Measurements from ENCODE around the gene PDCD4. TPM values are rescaled to one million over a fixed set of nuclear protein-coding genes. Genes with fewer than 3 reads are reported as not detected.

The PDCD4 gene
- total and polyA plus RNA-seq, 2 of the 8 experiments (the other 6 are each of a cell fraction or from before 2014, with no cell fraction given), result 3.3 to 26.8 TPM

DNA sequence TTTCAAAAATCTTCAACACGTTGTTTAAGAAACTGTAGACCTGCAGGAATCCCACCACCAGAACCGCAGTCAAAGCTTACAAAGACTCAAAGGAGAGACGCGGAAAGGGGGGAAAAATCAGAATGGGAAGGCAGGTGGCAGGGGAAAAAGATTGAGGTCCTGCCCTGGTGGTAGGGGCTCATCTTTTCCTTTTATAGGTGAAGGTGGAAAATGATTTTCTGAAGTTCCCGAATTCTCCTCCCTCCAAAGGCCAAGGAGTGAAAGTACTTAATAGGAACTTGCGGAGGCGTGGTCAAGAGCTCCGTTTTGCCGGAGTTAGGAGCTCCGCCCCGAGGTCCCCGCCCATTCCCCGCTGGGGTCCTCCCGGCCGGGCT lies 46.5 kb downstream of the PDCD4 start:
- H3K9me3 ChIP-seq (ENCODE audit: insufficient read depth in 2 of 2, low read depth in 1 of 2, low read length in 1 of 2), result no peaks in the 10 kb centered on the region
- no peak overlapping the region for H2BK120ac ChIP-seq (replicated peaks; ENCODE audit: low read depth, low read length)
- H2BK5ac ChIP-seq (ENCODE audit: low read depth, low read length), result no peak overlapping the region; the same call in 1 of the 2 replicates
- 4% methylated on average over 14 of the region's 15 CpGs; no CpG with 5 or more reads in 1 of the 2 experiments for WGBS, 2 experiments (ENCODE audit: extremely low coverage in 1 of 2, insufficient coverage in 1 of 2, insufficient read length in 1 of 2, insufficient replicate concordance in 2 of 2, low coverage in 1 of 2, low lambda C conversion rate in 2 of 2, missing lambda C conversion rate in 1 of 2)
- H3K4me2 ChIP-seq (ENCODE audit: insufficient read depth in 1 of 2, low read depth in 2 of 2, low read length in 2 of 2), result peak overlapping the region; percentile 73 to 88
- H4K20me1 ChIP-seq (replicated peaks in 1 of 2; ENCODE audit: control insufficient read depth in 1 of 2, insufficient read depth in 2 of 2, low read length in 2 of 2), result no peaks in the 10 kb centered on the region
- ChIA-PET CTCF (ENCODE audit: partially characterized antibody) (interaction anchor here (0.8 to 2.7 kb wide), 6 partner anchors 9 to 317 kb away, joined by 3 to 6 read pairs (median 3); no protein-coding TSS in a partner anchor), POLR2A (ENCODE audit: partially characterized antibody) (interaction anchor here (0.7 to 2.2 kb wide), 10 partner anchors 8 to 354 kb away, joined by 3 to 9 read pairs (median 3); partner anchors contain the start of genes PDCD4 and RBM20)
- H3K27me3 ChIP-seq (replicated peaks in 1 of 4; ENCODE audit: control insufficient read depth in 3 of 4, extremely low read depth in 1 of 4, insufficient read depth in 3 of 4, low read length in 3 of 4), result no peaks in the 10 kb centered on the region
- no peaks in the 10 kb centered on the region; the same call in 1 of the 2 replicates for H3K23me2 ChIP-seq (ENCODE audit: low read depth, low read length)
- 0 out of 2 replicates have a peak overlapping the region, but pooled peaks have one; percentile 45 for H2AFZ ChIP-seq (ENCODE audit: low read length)
- TF ChIP-seq SIN3A (conservative IDR thresholded peaks at IDR 0.05 in 1 of 2, IDR thresholded peaks at IDR 0.05 in 1 of 2; ENCODE audit: low read depth in 1 of 2, low read length in 2 of 2), result 0 out of 4 replicates have a peak, but pooled peaks of 1 of the 2 experiments have one; percentile 37
- no peak for TF ChIP-seq NRF1 (IDR thresholded peaks at IDR 0.05; ENCODE audit: low read depth, low read length)
- H4K91ac ChIP-seq (replicated peaks; ENCODE audit: insufficient read length, low read length), result no peak overlapping the region
- H2AK5ac ChIP-seq (ENCODE audit: low read depth, low read length), result no peak overlapping the region
- no peak overlapping the region; the same call in 1 of the 2 replicates for H3K18ac ChIP-seq (ENCODE audit: extremely low read depth, low read length)
- no peaks in the 10 kb centered on the region for H3K36me3 ChIP-seq (ENCODE audit: control insufficient read depth in 2 of 4, insufficient read depth in 4 of 4, low read length in 3 of 4)
- H3K14ac ChIP-seq (ENCODE audit: insufficient read length), result no peak overlapping the region
- FAIRE-seq, result no peak
- peak overlapping the region in 3 of 4 experiments; percentile 51 to 91 (median 81); a peak in 4 of 7 replicates for H3K9ac ChIP-seq (replicated peaks in 1 of 4; ENCODE audit: extremely low read depth in 1 of 4, low read depth in 3 of 4, low read length in 3 of 4)
- peaks cover 0 to 7% (median 4%) of the 10 kb centered on the region in 4 experiments; a peak in 5 of 7 replicates for H3K4me1 ChIP-seq (replicated peaks in 1 of 4; ENCODE audit: control insufficient read depth in 3 of 4, insufficient read depth in 4 of 4, low read length in 3 of 4)
- H3K79me1 ChIP-seq (ENCODE audit: low read depth, low read length), result no peaks in the 10 kb centered on the region
- DNase-seq (ENCODE audit: low read depth in 1 of 2, low spot score in 2 of 2), result peak; percentile 89 to 94
- no peak overlapping the region for H2BK12ac ChIP-seq (ENCODE audit: low read depth, low read length)
- no peak overlapping the region for H3K56ac ChIP-seq (replicated peaks; ENCODE audit: insufficient read length, low read depth, low read length)
- no peak overlapping the region; the same call in 1 of the 2 replicates for H4K8ac ChIP-seq (ENCODE audit: extremely low read depth, insufficient read depth, low read length)
- peaks cover 4 to 42% of the 10 kb centered on the region in 2 experiments; a peak in 3 of 4 replicates for H3K79me2 ChIP-seq (ENCODE audit: control insufficient read depth in 1 of 2, insufficient read depth in 2 of 2, low read length in 2 of 2)
- H3K4ac ChIP-seq (replicated peaks; ENCODE audit: insufficient read length, low read depth, low read length), result no peak overlapping the region
- H3K23ac ChIP-seq (ENCODE audit: insufficient read length), result no peak overlapping the region
- peak overlapping the region; percentile 67 for H4K5ac ChIP-seq (ENCODE audit: insufficient read length, low read depth, low read length)
- H3K4me3 ChIP-seq (ENCODE audit: extremely low read depth in 1 of 4, insufficient read depth in 2 of 4, low read depth in 3 of 4, low read length in 4 of 4), result peak overlapping the region; percentile 69 to 98 (median 88)
- no peak overlapping the region for H2BK20ac ChIP-seq (ENCODE audit: low read length)
- H3K27ac ChIP-seq (ENCODE audit: low read depth, low read length), result peak overlapping the region; percentile 91; the same call in 1 of the 2 replicates
- H2BK15ac ChIP-seq (ENCODE audit: low read length), result no peak overlapping the region
